ENCODE data around the gene PAF1. TPM values are rescaled to one million over a fixed set of nuclear protein-coding genes. Genes with fewer than 3 reads are reported as not detected.

Gene PAF1
- total and polyA plus RNA-seq, 2 of the 13 experiments (the other 11 are each of a cell fraction or from before 2014, with no cell fraction given), result 30.2 to 31.1 TPM

- TF ChIP-seq AKNA (CRISPR knock-in tag; IDR thresholded peaks at IDR 0.05; ENCODE audit: borderline replicate concordance) (no peak), ZBTB14 (CRISPR knock-in tag; IDR thresholded peaks at IDR 0.05) (no peak), NKX3-1 (CRISPR knock-in tag; IDR thresholded peaks at IDR 0.05) (no peak), KDM5A (IDR thresholded peaks at IDR 0.05; ENCODE audit: borderline replicate concordance, low read length) (no peak)
Observed at GRCh38 chr19:39351537-39352064, 39.3 kb downstream of the PAF1 start (continued).

DNA sequence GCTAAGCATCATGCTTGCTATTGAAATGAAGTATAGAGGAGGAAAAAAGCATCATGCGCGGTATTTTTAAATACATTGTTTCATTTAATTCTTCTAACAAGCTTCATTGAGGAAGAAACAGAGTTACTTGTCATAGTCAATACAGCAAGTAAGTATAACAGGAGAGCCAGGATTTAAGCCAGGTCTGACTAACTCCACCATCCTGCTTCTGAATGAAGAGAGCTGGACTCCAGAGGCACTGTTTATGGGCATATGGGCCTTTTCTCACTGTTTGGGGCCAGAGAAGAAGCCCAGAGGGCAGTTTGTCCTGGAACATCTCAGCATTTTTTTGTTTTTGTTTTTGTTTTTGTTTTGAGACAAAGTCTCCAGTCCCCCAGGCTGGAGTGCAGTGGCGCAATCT is 40.8 kb downstream of the PAF1 start:
- ATAC-seq (no peak), FAIRE-seq (no peak), DNase-seq (ENCODE audit: low spot score) (no peak)
- no peak for TF ChIP-seq SAFB2 (CRISPR knock-in tag; IDR thresholded peaks at IDR 0.05; ENCODE audit: borderline replicate concordance, low read depth)
- no peak for TF ChIP-seq SPEN (CRISPR knock-in tag; IDR thresholded peaks at IDR 0.05; ENCODE audit: low read depth)
- no peak for TF ChIP-seq NR2F6 (IDR thresholded peaks at IDR 0.05)
- no peak for TF ChIP-seq NR2F6 (CRISPR knock-in tag; IDR thresholded peaks at IDR 0.05)
- TF ChIP-seq SMYD3 (CRISPR knock-in tag; IDR thresholded peaks at IDR 0.05), result no peak
- TF ChIP-seq, protein P1, sequence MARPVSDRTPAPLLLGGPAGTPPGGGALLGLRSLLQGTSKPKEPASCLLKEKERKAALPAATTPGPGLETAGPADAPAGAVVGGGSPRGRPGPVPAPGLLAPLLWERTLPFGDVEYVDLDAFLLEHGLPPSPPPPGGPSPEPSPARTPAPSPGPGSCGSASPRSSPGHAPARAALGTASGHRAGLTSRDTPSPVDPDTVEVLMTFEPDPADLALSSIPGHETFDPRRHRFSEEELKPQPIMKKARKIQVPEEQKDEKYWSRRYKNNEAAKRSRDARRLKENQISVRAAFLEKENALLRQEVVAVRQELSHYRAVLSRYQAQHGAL (CRISPR knock-in tag; IDR thresholded peaks at IDR 0.05; ENCODE audit: not compliant biosample characterization), result no peak
- no peak for TF ChIP-seq DMAP1 (CRISPR knock-in tag; IDR thresholded peaks at IDR 0.05)
- BruUV-seq (replicated peaks), result no TSS peak
- no peaks in the 10 kb centered on the region for H3K27me3 ChIP-seq (ENCODE audit: control insufficient read depth in 1 of 2, insufficient read depth in 2 of 2, low read length in 2 of 2)
- H3K9ac ChIP-seq (ENCODE audit: insufficient read depth, low read depth, low read length), result no peak overlapping the region
- H3K4me3 ChIP-seq (replicated peaks in 1 of 3; ENCODE audit: insufficient read depth in 1 of 3, low read depth in 2 of 3, low read length in 3 of 3), result no peak overlapping the region
- no peaks in the 10 kb centered on the region for H3K9me3 ChIP-seq (ENCODE audit: low read length)
- 100% methylated on average over 3 of the region's 3 CpGs for WGBS (ENCODE audit: low lambda C conversion rate)
- peaks cover 6 to 51% of the 10 kb centered on the region in 2 experiments for H3K36me3 ChIP-seq (replicated peaks in 1 of 2; ENCODE audit: control insufficient read depth in 1 of 2, insufficient read depth in 2 of 2, low read length in 2 of 2)
- POLR2A ChIA-PET, result interaction anchor here (1.6 kb wide), 1 partner anchor 41 kb away, joined by 3 read pairs; the partner anchor contains the start of genes MED29 and PAF1
- CTCF ChIA-PET (ENCODE audit: low intra/inter-chr PET ratio, low total read pairs), result no interaction called here
- no peak overlapping the region for H3K4me2 ChIP-seq (ENCODE audit: low read depth, low read length)
- H4K20me1 ChIP-seq (ENCODE audit: insufficient read depth, low read length), result no peaks in the 10 kb centered on the region; the same call in none of the 2 replicates
- peaks cover 14% of the 10 kb centered on the region for H3K4me1 ChIP-seq (ENCODE audit: insufficient read depth, low read length)
- no peak overlapping the region for H2AFZ ChIP-seq (ENCODE audit: low read length)
- no peak overlapping the region for H3K27ac ChIP-seq (ENCODE audit: extremely low read length, insufficient read depth, low read length)
- H3K79me2 ChIP-seq (ENCODE audit: insufficient read depth, low read length), result peaks cover 17% of the 10 kb centered on the region
- intact Hi-C loops (cut with micrococcal nuclease; ENCODE audit: unreplicated experiment), result no loop called here
- in situ Hi-C loops (cut with HindIII; ENCODE audit: extremely low pct_ligation_motif_present, low pct_unique_long_range_greater_than_20kb), result no loop called here

Measured in HepG2 (cell line).